Renal cortex interstitium (tissue), 11 donors: Measurements from ENCODE around the gene C9orf72. TPM values are rescaled to one million over a fixed set of nuclear protein-coding genes. Genes with fewer than 3 reads are reported as not detected.

Experiments
- DNase-seq, 11 donors: peaks; one replicate each; pipeline ENCODE4 v3.0.0-alpha.2; 2013; ENCODE audit warnings: low read depth in 9 of 11, low spot score in 4 of 11; ENCODE audit errors: extremely low read depth in 1 of 11
- polyA plus RNA-seq, 3 donors: library from polyadenylated mRNA; unstranded; fragments of 120-200 nt; gene quantifications; one replicate each; pipeline ENCODE4 v1.2.1, GENCODE V29; 2013; ENCODE audit not compliant: insufficient read length in 3 of 3

The C9orf72 gene
- polyA plus RNA-seq, 3 donors: 14.3 to 27.3 (median 25.2) TPM

DNA sequence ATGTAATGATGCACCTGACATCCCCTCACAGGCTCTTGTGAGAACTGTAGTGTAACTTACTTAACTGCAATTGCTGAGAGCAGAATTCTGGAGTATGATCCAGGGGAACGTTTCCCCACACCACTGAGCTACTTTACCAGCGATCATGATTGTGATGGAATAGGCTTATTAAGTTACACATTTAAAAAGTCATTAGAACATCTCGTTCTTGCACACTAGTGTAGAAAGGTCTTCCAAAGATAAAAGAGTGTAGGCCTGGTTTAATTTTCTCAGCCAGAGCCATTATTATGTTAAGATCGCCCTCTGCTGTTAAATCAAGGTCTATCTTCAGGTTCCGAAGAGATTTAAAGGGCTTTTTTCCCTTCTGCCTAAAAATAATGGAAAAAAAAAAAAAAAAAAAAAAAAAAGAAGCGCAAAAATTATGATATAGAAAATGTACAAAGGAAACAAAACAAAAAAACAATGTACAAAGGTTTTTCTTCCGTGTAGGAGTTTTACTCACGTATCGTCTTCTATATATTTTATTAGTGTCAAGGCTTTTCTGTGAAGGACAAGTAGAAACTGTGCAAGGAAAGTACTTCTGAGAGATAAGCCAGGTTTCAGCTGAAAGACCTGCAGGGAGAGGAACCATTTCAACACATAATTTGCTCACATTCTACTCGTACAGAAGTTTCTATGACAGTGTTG, 25.1 kb downstream of the C9orf72 start:
- peak in 2 of 11 donors; percentile 44 to 57 for DNase-seq

DNA sequence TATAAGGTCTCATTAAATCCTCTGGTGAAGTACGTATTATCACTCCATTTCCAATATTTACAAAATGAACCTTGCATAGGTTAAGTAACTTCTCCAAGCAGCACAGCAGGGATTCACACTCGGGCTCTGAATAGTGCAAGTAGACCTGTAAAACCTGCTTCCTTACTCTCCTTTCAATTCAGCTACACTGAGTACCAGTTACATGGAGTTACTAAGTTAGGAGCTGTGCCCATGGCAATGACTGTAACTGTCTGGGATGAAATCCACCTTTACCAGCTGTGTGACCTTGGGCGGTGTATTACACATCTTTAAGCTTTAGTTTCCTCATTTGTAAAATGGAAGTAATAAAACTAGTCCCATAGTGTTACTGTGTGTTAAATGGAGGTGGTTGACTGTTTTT, 27.8 kb downstream of the C9orf72 start:
- no peak for DNase-seq

GRCh38 chr9:27542508-27542907, 30.8 kb downstream of the C9orf72 start:
- peak in 1 of 11 donors; percentile 29 for DNase-seq

- no peak for DNase-seq
Observed at GRCh38 chr9:27541740-27542139, 31.5 kb downstream of the C9orf72 start.

- no peak for DNase-seq
Observed at GRCh38 chr9:27540502-27540901, 32.8 kb downstream of the C9orf72 start.

GRCh38 chr9:27539479-27540441, 33.5 kb downstream of the C9orf72 start:
- DNase-seq: no peak

GRCh38 chr9:27538647-27539046, 34.6 kb downstream of the C9orf72 start:
- peak in 1 of 11 donors; percentile 49 for DNase-seq

DNA sequence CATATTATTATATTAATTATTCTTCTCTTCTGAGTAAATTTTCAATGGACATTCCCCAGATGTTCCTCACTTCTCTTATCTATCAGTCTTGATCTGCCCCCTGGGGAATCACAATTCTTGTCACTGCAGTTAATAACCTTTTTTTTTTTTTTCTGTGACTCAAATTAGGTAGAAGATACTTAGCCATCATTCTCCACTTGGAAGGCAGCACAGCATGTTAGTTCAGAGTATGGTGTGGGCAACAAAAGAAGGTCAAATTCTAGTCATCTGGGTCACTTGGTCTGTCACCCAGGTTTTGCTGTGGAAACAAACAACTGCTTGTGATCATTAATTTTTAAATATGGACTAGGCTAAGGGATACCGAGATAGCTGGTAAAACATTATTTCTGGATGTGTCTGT, 35.5 kb downstream of the C9orf72 start:
- DNase-seq: no peak

DNA sequence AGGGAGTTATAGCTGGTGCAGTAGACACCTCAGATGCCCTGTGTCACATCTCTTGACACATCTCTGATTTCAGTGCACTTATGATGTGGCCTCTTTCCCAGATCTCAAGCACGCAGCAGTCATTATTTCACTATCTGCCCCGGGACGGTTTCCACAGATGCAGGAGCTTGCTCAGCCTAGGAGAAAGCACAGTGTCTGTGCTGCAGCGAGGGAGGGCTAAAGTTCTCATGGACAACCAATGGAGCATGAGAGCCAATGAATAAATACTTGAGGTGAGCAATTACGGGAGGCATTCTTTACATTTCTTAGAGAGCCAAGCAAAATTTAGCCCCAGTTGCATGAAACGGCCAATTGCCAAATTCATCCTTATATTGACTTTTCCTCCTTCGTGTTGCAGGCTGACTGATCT, 36.2 kb downstream of the C9orf72 start:
- no peak for DNase-seq

DNA sequence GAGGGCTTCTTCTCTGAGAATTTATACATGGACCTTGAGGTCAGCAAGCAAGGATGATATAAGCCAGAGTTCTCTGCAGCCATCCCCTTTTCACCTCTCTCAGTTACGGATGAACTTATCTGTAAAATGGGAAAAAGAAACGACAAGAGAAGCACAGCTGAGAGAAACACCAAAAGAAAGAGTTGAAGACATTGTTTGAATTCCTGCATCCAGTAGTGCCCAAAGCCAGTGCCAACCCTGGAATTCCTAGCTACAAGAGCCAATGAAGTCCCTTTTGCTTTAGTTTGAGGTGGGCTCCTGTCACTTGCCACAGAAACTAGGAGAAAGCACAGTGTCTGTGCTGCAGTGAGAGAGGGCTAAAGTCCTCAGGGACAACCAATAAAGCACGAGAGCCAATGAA, 37.1 kb downstream of the C9orf72 start:
- DNase-seq: no peak

DNA sequence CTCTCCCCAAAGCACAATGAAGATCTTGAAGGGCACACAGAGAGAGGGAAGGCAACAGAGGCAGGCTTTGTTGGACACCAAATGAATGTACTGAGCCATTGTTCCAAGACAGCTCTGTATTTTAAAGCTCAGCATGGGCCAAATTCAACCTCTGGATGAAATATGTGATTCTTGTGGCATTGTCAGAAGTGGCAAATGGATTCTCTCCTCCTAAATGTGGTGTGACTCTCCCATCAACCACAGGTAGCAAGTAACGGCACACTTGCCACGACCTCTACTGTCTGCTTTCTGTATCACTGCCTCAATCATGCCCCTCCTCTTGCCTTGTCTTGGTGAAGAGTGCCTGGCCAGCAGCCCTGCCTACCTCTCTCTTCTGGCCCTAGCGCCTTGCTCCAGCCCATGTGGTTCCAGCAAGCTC, 37.6 kb downstream of the C9orf72 start:
- no peak for DNase-seq

GRCh38 chr9:27534658-27535209, 38.5 kb downstream of the C9orf72 start:
- DNase-seq: no peak

GRCh38 chr9:27534131-27534530, 39.1 kb downstream of the C9orf72 start:
- DNase-seq: no peak

GRCh38 chr9:27533311-27533710, 40.0 kb downstream of the C9orf72 start:
- DNase-seq: no peak

- DNase-seq: no peak
Observed at GRCh38 chr9:27532046-27532445, 41.2 kb downstream of the C9orf72 start.

GRCh38 chr9:27530915-27531755, 42.1 kb downstream of the C9orf72 start:
- DNase-seq: no peak

DNA sequence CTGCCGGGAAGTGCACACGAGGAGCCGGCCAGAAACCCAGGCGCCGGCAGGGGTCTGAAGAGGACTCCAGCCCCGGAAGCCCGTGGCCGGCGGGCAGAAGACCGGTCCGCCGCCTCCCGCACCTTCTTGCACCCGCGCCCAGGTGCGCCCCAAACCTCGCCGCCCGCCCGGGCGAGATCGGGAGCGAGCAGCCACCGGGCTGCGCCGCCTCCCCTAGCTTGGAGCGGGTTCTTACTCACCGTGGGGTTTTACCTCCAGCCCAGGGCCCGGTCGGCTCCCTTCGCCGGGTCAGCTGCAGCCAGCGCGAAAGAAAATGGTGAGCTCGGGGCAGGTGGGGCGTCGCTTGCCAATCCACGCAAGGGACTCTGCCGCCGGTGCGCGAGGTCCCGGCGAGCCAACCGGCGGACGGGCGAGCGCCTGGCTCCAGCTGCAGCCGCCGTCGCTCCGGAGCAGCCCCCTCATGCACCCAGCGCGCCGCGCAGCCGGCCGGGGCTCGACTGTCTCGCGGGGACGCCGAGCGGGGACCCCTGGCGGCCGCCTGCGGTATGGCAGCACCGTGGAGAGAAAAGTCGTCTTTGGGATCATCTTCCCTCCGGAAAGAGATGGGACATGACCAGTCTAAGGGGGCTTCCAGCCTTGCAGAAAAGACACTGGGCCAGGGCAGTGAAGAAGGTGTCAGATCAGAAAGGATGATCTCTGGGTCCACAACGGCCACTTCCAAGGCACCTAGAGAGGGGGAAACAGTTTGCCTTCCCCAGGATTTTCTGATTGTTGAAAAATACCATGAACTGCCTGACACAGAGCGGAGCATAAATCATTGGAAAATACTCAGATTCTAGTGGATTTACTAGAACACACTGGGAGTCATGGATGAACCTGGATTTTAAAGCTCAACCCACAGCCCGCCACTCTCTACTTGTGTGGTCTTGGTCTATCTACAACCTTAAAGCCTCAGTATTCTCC, 43.7 kb downstream of the C9orf72 start, which contains the start of gene MOB3B:
TSS of gene MOB3B (minus strand) at position 499 of the 963 bp plus-strand sequence. CDS start 74,264 bp downstream, outside the sequence.
- DNase-seq: peak in 9 of 11 donors; percentile 61 to 80 (median 75)

- DNase-seq: peak in 5 of 11 donors; percentile 39 to 54 (median 47)
Observed at GRCh38 chr9:27528886-27529315, 44.4 kb downstream of the C9orf72 start.
